Measurements from ENCODE around the gene GLB1L.
A peak's percentile ranks its signal among the peaks of the same experiment; 100 is the strongest.
"Not testable (repeated sequence)": the region's sequence is repeated elsewhere in the genome, so short reads cannot be mapped to it uniquely, and the experiment has no call there.

GLB1L gene

DNA sequence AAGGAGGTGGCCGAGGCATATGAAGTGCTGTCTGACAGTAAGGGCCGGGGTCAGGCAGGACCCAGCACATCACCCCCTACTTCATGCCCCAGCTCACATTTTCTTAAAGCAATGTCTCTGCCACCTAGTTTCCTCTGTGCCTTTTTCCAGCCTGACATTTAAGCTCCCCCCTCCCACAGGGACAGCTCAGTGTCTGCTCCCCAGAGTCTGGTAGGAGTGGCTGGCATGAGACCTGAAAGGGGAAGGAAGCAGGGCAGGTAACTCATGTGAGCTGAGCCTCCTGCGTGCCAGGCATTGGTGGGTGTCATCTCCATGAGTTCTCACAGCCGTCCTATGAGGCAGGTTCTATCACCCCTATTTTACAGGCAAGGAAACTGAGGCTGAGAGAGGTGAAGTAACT is 35.4 kb upstream of the GLB1L start:
- DNase-seq (ENCODE audit: low spot score): no peak

DNA sequence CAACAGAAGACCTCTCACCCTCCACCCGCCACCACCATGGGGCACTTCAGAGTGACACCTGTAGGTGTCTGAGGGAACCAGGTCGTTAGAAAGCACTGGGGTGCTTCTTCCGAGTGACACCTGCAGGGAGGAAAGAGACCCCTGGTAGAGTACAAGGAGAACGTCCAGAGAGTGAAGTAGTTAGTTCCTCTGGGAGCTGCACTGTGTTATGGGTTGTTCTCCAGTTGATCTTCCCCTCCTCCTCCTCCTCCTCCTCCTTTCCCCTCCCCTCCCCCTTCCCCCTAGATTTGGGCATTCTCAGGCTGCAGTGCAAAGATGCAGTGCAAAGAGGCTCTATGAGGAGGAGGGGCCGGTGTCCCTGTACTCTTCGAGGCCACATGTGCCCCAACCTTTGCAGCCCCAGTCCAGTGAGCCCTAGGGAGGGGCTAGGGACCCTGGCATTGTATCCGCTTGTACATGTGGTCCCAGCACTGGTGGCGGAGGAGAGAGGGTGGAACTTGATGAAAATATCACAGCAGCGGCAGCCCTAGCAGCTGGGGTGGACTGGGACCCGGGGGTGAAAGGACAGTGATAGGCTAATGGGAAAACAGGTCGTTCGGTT is 34.8 kb upstream of the GLB1L start:
- DNase-seq (ENCODE audit: low spot score): no peak

- DNase-seq (ENCODE audit: low spot score): peak; percentile 98
Observed at GRCh38 chr2:219279151-219279915, 34.1 kb upstream of the GLB1L start, which contains the start of gene DNAJB2. DNAJB2 (plus strand) TSS chr2:219279366; CDS start chr2:219279834, 468 bp downstream.

- no peak for DNase-seq (ENCODE audit: low spot score)
Observed at GRCh38 chr2:219278655-219279150, 33.5 kb upstream of the GLB1L start.

GRCh38 chr2:219277703-219278654 is 32.7 kb upstream of the GLB1L start:
- peak; percentile 78 for DNase-seq (ENCODE audit: low spot score)

DNA sequence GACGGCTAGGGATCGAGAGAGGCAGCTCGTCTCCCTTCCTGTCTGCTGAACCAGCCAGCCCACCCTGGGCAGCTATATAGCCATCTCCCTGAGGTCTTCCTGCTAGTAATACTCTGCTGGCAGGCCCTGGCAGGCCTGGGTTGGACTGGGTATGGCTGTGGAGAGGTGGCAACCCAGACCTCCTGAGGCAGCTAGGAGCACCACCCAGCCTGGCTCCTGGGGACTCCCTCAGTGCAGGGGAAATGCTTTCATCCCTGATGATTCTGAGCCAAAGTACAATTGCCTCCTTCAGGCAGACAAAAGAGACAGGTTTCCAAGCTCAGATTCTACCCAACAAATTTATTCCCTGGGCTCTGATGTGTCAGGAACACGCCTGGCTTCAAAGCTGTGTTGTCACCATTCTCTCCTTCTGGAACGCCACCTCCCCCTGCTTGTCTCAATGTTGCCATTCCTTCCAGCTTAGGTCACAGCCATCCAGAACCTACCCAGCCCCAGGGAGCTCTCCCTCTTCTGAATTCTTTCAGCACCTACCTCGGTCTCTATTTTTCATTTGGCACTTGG is 29.2 kb upstream of the GLB1L start:
- no peak for DNase-seq (ENCODE audit: low spot score)

DNA sequence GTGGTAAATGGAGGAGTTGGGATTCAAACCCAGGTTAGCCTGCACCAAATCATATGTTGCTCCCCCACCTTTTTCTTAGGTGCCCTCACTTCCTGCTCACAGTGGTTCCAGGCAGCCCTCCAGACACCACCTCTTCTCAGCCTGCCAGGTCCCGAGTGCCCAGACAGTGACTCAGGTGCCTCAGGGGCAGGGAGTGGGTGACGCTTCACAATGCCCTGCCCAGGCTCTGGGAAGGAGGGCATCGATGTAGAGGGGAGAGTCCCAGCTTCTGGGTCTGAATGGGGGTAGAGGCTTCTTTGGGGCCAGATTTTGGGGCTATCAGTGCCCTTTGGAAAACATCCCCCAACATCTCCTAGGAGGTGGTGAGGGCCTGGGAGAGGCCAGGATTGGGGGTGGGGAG is 28.7 kb upstream of the GLB1L start:
- no peak for DNase-seq (ENCODE audit: low spot score)

DNA sequence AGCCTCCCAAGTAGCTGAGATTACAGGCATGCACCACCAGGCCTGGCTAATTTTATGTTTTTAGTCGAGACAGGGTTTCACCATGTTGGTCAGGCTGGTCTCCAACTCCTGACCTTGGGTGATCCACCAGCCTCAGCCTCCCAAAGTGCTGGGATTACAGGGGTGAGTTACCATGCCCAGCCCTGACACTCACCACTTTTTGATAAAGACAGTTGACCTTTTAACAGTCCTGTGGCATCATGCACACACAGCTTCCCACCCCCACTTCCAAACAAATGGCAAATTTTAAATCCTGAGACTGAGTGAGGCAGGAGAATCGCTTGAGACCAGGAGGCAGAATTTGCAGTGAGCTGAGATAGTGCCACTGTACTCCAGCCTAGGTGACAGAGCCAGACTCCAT is 27.8 kb upstream of the GLB1L start:
- no peak for DNase-seq (ENCODE audit: low spot score)

DNA sequence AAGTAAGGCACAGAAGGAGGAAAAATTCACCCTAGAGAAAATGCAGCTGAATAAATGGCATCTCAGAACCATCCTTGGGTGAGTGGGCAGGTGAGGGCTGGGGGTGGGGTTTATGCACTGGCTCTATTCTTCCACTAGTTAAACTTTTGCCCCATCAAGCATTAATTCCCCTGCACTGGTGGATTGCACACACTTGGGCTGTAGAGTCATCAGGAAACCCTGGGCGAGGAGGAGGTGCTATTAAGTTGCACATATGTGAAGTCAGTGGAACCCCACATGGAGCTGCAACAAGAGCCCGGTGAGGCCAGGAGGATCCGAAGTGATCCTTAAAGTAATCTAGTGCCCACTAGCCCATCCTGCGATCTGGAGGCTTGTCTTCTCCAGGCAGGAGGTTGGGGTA is 27.1 kb upstream of the GLB1L start:
- DNase-seq (ENCODE audit: low spot score): no peak

DNA sequence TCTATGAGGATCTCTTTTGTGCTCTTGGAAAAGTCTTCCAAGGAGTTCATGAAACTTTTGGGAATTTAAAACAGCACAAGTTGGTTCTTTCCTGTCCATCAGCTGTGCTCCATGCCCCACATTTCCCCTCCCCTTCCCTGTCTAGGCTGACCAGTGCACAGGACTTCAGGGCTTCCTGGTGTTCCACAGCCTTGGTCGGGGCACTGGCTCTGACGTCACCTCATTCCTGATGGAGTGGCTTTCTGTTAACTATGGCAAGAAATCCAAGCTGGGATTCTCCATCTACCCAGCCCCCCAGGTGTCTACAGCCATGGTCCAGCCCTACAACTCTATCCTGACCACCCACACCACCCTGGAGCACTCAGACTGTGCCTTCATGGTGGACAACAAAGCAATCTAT is 25.8 kb upstream of the GLB1L start:
- DNase-seq (ENCODE audit: low spot score): no peak

- DNase-seq (ENCODE audit: low spot score): no peak
Observed at GRCh38 chr2:219270055-219270372, 24.8 kb upstream of the GLB1L start.

DNA sequence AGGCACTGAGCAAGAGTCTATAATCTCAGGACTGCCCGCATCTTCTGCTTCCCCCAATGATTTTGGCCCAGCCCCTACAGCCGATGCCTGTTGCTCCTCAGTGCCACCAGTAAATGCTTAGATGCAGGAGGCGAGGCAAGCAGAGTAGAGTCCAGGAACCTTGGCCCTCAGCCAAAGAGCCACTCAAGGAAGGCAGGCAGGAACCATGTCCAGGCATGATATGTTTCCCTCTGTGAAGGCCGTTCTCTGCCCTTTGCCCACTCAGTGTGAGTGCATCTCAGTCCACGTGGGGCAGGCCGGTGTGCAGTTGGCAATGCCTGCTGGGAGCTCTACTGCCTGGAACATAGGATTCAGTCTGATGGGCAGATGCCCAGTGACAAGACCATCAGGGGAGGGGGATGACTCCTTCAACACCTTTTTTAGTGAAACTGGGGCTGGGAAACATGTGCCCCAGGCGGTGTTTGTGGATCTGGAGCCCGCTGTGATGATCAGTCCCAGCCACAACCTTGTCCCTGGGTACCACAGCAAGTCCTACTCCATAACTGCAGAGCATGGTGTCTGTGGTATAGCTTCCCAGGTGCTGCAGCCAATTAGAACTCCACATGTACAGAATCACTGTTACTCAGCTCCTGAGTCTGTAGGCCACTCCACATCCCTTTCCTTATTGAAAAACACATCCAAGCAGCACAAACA is 24.3 kb upstream of the GLB1L start:
- DNase-seq (ENCODE audit: low spot score): no peak

- no peak for DNase-seq (ENCODE audit: low spot score)
Observed at GRCh38 chr2:219268294-219268693, 23.1 kb upstream of the GLB1L start.

GRCh38 chr2:219266886-219267285 is 21.6 kb upstream of the GLB1L start:
- DNase-seq (ENCODE audit: low spot score): no peak

DNA sequence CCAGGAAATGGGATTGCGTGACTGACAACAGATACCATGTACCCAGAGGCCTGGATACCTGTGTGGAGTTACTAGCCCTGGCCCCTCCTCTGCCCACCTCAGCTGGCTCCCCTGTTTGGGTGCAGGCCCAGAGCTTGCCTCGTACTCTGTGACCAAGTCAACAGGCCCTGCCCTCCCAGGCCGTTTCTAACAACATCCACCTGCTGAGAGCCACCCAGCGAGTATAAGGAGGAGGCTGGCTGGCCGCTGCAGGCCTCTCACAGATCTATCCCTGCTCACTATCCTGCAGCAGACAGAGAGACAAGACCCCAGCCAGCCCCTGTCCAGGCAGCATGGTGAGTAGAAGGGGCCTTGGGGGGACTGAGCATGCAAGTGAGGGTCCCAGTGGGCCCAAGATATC is 21.0 kb upstream of the GLB1L start:
- DNase-seq (ENCODE audit: low spot score): no peak

DNA sequence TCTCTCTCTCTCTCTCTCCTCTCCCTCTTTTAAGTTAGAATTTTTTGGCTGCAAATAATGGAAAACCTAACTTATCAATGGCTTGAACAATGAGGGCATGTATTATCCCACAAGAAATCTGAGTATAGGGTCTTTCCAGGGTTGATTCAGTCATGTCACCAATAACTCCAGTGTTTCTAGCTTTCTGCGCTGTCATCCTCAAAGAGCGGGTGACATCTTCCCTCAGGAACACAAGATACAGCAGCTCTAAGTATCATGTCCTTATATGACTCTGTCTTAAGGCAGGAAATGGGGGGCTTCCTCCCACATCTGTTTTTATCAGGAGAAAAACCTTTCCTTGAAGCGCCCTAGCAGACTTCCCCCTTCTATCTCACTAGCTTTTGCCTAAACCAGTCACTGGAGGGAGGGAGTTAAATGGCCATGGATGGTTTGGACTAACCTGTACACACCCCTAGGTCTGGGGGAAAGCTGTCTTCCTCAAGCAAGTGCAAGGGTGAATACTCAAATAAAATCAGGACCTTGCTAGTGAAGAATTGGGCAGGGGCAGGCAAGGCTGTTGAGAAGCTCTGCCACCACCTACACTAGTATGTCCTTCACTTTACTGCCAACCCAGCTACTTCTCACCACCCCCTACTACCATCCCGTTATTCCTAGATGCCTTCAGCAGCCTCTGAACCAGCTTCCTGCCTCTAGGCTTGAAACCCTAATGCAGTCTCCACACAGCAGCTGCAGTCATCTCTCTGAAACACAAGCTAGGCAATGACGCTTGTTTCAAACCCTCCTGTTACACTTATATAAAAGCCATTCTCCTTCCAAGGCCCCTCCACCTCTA is 16.0 kb upstream of the GLB1L start:
- DNase-seq (ENCODE audit: low spot score): no peak

DNA sequence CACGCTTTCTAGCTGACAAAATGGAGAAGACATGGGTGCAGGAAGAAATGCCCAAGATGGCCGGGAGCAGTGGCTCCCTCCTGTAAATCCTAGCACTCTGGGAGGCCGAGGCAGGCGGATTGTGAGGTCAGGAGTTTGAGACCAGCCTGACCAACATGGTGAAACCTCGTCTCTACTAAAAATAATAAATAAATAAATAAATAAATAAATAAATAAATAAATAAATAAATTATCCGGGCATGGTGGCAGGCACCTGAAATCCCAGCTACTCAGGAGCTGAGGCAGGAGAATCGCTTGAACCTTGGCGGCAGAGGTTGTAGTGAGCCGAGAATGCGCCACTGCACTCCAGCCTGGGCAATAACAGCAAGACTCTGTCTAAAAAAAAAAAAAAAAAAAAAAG is 13.7 kb upstream of the GLB1L start:
- not testable (repeated sequence) for DNase-seq (ENCODE audit: low spot score)

DNA sequence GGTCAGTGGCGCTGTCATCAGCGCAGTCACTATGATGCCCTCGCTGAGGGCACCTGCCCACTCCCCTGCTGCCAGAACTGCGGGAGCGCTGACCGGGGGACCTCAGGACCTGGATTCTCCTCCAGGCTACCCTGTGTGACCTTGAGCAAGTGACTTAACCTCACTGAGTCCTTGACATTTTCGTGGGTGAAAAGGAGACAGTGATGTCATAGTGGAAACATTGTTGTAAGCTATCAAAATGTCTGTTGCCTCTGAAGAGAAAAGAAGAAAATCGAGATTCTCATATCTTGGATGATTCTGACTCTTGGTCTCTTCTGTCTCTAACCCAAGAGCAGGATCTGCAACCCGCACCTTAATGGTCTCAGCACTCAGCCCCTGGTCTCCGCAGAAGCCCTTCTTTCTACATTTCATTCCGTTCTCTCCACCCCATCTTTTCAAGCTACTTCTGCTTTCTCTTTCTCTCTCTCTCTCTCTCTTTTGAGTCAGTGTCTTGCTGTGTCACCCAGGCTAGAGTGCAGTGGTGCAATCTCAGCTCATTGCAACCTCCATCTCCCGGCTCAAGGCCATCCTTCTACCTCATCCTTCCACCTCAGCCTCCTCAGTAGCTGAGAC is 9.5 kb upstream of the GLB1L start:
- peak; percentile 59 for DNase-seq (ENCODE audit: low spot score)

GRCh38 chr2:219253753-219254589 is 8.7 kb upstream of the GLB1L start, which contains the start of gene TUBA4A:
TUBA4A (minus strand) TSS chr2:219253918; CDS start chr2:219253858, 60 bp downstream.
- DNase-seq (ENCODE audit: low spot score): peak; percentile 89
